WTC11 (cell line): ENCODE results near the gene IL1RAPL2. TPM values are rescaled to one million over a fixed set of nuclear protein-coding genes. Genes with fewer than 3 reads are reported as not detected.

ENCODE experiments used
- ATAC-seq: fragments of 200-7000 bp; cut with Tn5 transposase; 2 replicates; pipeline ENCODE4 v1.10.0; 2021; ENCODE audit warnings: mild to moderate bottlenecking, moderate library complexity
- CTCF ChIA-PET: fragments of 300-600 bp; sonication (Branson Sonifier 250); formaldehyde crosslinking; loops from one replicate; lab custom pipeline; 2021; ENCODE audit warnings: antibody characterized with exemption; lab: Charles Lee
- POLR2A ChIA-PET: fragments of 350-600 bp; sonication (Branson Sonifier 250); formaldehyde crosslinking; loops from one replicate; lab custom pipeline; 2021; ENCODE audit warnings: antibody characterized with exemption; lab: Charles Lee
- DNase-seq: peaks from one replicate; pipeline ENCODE4 v3.0.0; 2021; ENCODE audit warnings: low spot score
- H3K27ac Mint-ChIP-seq: 2 replicates; pipeline ENCODE4 v1.8.0; 2021; ENCODE audit warnings: mixed read lengths
- H3K27me3 Mint-ChIP-seq: 2 replicates; pipeline ENCODE4 v1.8.0; 2021; ENCODE audit warnings: low read depth, mild to moderate bottlenecking, moderate library complexity, mixed read lengths
- H3K36me3 Mint-ChIP-seq: 2 replicates; pipeline ENCODE4 v1.8.0; 2021; ENCODE audit warnings: mixed read lengths
- H3K4me1 Mint-ChIP-seq: 2 replicates; pipeline ENCODE4 v1.8.0; 2022; ENCODE audit warnings: mixed read lengths
- H3K4me3 Mint-ChIP-seq: 2 replicates; pipeline ENCODE4 v1.8.0; 2021; ENCODE audit warnings: mild to moderate bottlenecking, moderate library complexity, mixed read lengths
- H3K9me3 Mint-ChIP-seq: 2 replicates; pipeline ENCODE4 v1.8.0; 2021; ENCODE audit warnings: mixed read lengths
- ATF1 ChIP-seq: sonication (generic); formaldehyde crosslinking; IDR thresholded peaks from 2 replicates; pipeline ENCODE4 v1.8.1; 2023; ENCODE audit warnings: mild to moderate bottlenecking, moderate library complexity, missing genetic modification reagents
- ERG ChIP-seq: fragments of 250-450 bp; sonication (Bioruptor Pico); IDR thresholded peaks from 2 replicates; pipeline ENCODE4 v1.8.0; 2021; ENCODE audit warnings: mild to moderate bottlenecking
- NFYB ChIP-seq: sonication (generic); formaldehyde crosslinking; conservative IDR thresholded peaks from 2 replicates; pipeline ENCODE4 v1.8.0; 2022; ENCODE audit warnings: low read depth, missing genetic modification reagents
- OVOL2 ChIP-seq: fragments of 250-450 bp; sonication (Bioruptor Pico); IDR thresholded peaks from 2 replicates; pipeline ENCODE4 v1.9.0; 2021; ENCODE audit warnings: mild to moderate bottlenecking, borderline replicate concordance
- TCF7 ChIP-seq: sonication (generic); formaldehyde crosslinking; IDR thresholded peaks from 2 replicates; pipeline ENCODE4 v1.8.0; 2022; ENCODE audit warnings: mild to moderate bottlenecking, low read depth, missing genetic modification reagents, moderate library complexity
- TP53 ChIP-seq: sonication (generic); formaldehyde crosslinking; IDR thresholded peaks from 2 replicates; pipeline ENCODE4 v1.8.1; 2023; ENCODE audit warnings: mild to moderate bottlenecking, missing genetic modification reagents
- ZBTB21 ChIP-seq: sonication (generic); formaldehyde crosslinking; IDR thresholded peaks from 2 replicates; pipeline ENCODE4 v1.8.1; 2023; ENCODE audit warnings: mild to moderate bottlenecking, missing genetic modification reagents, borderline replicate concordance
- ZBTB43 ChIP-seq: sonication (generic); formaldehyde crosslinking; IDR thresholded peaks from 2 replicates; pipeline ENCODE4 v1.8.1; 2023; ENCODE audit warnings: mild to moderate bottlenecking, missing genetic modification reagents
- ZNF416 ChIP-seq: fragments of 250-450 bp; sonication (Bioruptor Pico); IDR thresholded peaks from 2 replicates; pipeline ENCODE4 v1.9.0; 2021; ENCODE audit warnings: mild to moderate bottlenecking, inconsistent platforms
- ZNF423 ChIP-seq: fragments of 250-450 bp; sonication (Bioruptor Pico); IDR thresholded peaks from 2 replicates; pipeline ENCODE4 v2.1.2; 2022; ENCODE audit warnings: mild to moderate bottlenecking, moderate library complexity
- total RNA-seq: library from RNA; stranded (reverse); gene quantifications from 3 replicates; pipeline ENCODE4 v1.2.3, GENCODE V29; 2021
- TF ChIP-seq, protein P1 (sequence below): sonication (generic); formaldehyde crosslinking; IDR thresholded peaks from 2 replicates; pipeline ENCODE4 v1.8.1; 2022; ENCODE audit warnings: low read depth, mild to moderate bottlenecking, moderate library complexity, missing genetic modification reagents, borderline replicate concordance
- TF ChIP-seq, protein P2 (sequence below): sonication (generic); formaldehyde crosslinking; conservative IDR thresholded peaks from 2 replicates; pipeline ENCODE4 v1.8.1; 2022; ENCODE audit warnings: mild to moderate bottlenecking, missing genetic modification reagents
- TF ChIP-seq, protein P3 (sequence below): fragments of 250-450 bp; sonication (Bioruptor Pico); conservative IDR thresholded peaks from 2 replicates; pipeline ENCODE4 v1.9.0; 2021; ENCODE audit warnings: mild to moderate bottlenecking
- TF ChIP-seq, protein P4 (sequence below): sonication (generic); formaldehyde crosslinking; conservative IDR thresholded peaks from 2 replicates; pipeline ENCODE4 v1.8.1; 2023; ENCODE audit warnings: mild to moderate bottlenecking, low read depth, missing genetic modification reagents, moderate library complexity
- TF ChIP-seq, protein P5 (sequence below): fragments of 250-450 bp; sonication (Bioruptor Pico); IDR thresholded peaks from 2 replicates; pipeline ENCODE4 v1.9.0; 2021; ENCODE audit warnings: moderate library complexity, mild to moderate bottlenecking, inconsistent platforms, borderline replicate concordance
- TF ChIP-seq, protein P6 (sequence below): fragments of 250-450 bp; sonication (Bioruptor Pico); IDR thresholded peaks from 2 replicates; pipeline ENCODE4 v1.9.0; 2021; ENCODE audit warnings: mild to moderate bottlenecking, borderline replicate concordance
- TF ChIP-seq, protein P7 (sequence below): sonication (generic); formaldehyde crosslinking; IDR thresholded peaks from 2 replicates; pipeline ENCODE4 v1.8.1; 2023; ENCODE audit warnings: mild to moderate bottlenecking, missing genetic modification reagents

IL1RAPL2 gene
- total RNA-seq, 1 experiment from 2014 or later: 0.09 TPM

GRCh38 chrX:105646592-105647372 lies 1080.8 kb downstream of the IL1RAPL2 start (continued):
- TF ChIP-seq ZBTB43 (CRISPR knock-in tag): no peak

DNA sequence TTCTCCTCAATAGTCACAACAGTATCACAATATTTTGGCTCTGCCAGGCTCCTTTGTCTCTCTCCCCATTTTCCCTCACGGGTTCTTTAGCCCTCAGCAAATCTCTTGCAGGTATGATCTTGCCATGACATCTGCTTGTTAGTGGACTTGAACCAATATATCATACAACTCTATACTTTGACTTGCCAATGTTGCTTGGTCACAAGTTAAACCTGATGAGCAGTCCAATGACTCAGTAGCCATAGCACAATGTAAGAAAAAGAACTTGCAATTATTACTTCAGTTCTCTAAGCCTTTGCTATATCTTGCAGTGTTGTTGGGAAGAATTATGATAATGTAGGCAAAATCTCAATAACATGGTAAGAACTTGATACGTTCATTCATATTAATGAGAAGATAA lies 1081.8 kb downstream of the IL1RAPL2 start:
- ChIA-PET CTCF (no interaction called here), POLR2A (no interaction called here)
- H3K4me1 Mint-ChIP-seq: peaks cover 14% of the 10 kb centered on the region
- no peak for ATAC-seq
- no peak overlapping the region for H3K27ac Mint-ChIP-seq
- no peaks in the 10 kb centered on the region for H3K9me3 Mint-ChIP-seq
- H3K27me3 Mint-ChIP-seq: no peaks in the 10 kb centered on the region
- no peak overlapping the region for H3K4me3 Mint-ChIP-seq
- no peak for DNase-seq
- H3K36me3 Mint-ChIP-seq: no peaks in the 10 kb centered on the region
- no peak for TF ChIP-seq ZBTB21 (CRISPR knock-in tag)
- TF ChIP-seq OVOL2 (CRISPR knock-in tag): no peak
- TF ChIP-seq, protein P1, sequence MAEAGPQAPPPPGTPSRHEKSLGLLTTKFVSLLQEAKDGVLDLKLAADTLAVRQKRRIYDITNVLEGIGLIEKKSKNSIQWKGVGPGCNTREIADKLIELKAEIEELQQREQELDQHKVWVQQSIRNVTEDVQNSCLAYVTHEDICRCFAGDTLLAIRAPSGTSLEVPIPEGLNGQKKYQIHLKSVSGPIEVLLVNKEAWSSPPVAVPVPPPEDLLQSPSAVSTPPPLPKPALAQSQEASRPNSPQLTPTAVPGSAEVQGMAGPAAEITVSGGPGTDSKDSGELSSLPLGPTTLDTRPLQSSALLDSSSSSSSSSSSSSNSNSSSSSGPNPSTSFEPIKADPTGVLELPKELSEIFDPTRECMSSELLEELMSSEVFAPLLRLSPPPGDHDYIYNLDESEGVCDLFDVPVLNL (CRISPR knock-in tag): no peak
- TF ChIP-seq, protein P2, sequence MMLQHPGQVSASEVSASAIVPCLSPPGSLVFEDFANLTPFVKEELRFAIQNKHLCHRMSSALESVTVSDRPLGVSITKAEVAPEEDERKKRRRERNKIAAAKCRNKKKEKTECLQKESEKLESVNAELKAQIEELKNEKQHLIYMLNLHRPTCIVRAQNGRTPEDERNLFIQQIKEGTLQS (CRISPR knock-in tag): no peak
- TF ChIP-seq TP53 (CRISPR knock-in tag): no peak
- no peak for TF ChIP-seq ZNF423
- TF ChIP-seq, protein P3, sequence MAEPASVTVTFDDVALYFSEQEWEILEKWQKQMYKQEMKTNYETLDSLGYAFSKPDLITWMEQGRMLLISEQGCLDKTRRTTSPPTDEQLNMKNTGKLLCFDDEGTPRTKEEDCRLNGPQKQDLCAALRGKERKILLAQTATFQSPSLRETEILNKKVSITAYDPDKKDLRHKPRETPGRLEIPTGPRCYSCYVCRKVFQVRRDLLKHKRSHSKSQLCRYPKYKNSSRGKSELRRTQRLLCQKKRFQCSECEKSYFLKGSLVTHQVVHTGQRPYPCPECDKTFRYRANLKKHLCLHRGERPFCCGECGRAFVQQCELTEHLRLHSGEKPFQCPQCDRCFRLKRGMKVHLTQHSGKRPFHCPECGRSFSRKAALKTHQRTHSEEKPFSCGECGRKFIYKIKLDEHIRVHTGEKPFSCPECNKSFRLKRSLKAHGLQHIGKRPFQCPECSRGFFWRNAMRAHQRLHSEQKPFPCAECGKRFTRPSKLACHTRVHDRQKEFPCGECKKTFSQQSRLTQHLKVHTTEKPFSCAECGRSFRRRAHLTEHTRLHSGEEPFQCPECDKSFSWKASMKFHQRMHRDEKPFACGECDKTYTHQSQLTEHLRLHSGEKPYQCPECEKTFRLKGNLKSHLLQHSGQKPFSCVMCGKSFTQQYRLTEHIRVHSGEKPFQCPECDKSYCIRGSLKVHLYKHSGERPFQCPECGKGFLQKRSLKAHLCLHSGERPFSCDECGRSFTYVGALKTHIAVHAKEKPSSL (CRISPR knock-in tag): no peak
- TF ChIP-seq, protein P4, sequence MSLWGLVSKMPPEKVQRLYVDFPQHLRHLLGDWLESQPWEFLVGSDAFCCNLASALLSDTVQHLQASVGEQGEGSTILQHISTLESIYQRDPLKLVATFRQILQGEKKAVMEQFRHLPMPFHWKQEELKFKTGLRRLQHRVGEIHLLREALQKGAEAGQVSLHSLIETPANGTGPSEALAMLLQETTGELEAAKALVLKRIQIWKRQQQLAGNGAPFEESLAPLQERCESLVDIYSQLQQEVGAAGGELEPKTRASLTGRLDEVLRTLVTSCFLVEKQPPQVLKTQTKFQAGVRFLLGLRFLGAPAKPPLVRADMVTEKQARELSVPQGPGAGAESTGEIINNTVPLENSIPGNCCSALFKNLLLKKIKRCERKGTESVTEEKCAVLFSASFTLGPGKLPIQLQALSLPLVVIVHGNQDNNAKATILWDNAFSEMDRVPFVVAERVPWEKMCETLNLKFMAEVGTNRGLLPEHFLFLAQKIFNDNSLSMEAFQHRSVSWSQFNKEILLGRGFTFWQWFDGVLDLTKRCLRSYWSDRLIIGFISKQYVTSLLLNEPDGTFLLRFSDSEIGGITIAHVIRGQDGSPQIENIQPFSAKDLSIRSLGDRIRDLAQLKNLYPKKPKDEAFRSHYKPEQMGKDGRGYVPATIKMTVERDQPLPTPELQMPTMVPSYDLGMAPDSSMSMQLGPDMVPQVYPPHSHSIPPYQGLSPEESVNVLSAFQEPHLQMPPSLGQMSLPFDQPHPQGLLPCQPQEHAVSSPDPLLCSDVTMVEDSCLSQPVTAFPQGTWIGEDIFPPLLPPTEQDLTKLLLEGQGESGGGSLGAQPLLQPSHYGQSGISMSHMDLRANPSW: no peak
- TF ChIP-seq ZNF416 (CRISPR knock-in tag): no peak
- TF ChIP-seq NFYB (CRISPR knock-in tag): no peak
- no peak for TF ChIP-seq ERG (CRISPR knock-in tag)
- TF ChIP-seq, protein P5, sequence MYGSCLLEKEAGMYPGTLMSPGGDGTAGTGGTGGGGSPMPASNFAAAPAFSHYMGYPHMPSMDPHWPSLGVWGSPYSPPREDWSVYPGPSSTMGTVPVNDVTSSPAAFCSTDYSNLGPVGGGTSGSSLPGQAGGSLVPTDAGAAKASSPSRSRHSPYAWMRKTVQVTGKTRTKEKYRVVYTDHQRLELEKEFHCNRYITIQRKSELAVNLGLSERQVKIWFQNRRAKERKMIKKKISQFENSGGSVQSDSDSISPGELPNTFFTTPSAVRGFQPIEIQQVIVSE: no peak
- no peak for TF ChIP-seq TCF7
- TF ChIP-seq ATF1 (CRISPR knock-in tag): no peak
- TF ChIP-seq, protein P6, sequence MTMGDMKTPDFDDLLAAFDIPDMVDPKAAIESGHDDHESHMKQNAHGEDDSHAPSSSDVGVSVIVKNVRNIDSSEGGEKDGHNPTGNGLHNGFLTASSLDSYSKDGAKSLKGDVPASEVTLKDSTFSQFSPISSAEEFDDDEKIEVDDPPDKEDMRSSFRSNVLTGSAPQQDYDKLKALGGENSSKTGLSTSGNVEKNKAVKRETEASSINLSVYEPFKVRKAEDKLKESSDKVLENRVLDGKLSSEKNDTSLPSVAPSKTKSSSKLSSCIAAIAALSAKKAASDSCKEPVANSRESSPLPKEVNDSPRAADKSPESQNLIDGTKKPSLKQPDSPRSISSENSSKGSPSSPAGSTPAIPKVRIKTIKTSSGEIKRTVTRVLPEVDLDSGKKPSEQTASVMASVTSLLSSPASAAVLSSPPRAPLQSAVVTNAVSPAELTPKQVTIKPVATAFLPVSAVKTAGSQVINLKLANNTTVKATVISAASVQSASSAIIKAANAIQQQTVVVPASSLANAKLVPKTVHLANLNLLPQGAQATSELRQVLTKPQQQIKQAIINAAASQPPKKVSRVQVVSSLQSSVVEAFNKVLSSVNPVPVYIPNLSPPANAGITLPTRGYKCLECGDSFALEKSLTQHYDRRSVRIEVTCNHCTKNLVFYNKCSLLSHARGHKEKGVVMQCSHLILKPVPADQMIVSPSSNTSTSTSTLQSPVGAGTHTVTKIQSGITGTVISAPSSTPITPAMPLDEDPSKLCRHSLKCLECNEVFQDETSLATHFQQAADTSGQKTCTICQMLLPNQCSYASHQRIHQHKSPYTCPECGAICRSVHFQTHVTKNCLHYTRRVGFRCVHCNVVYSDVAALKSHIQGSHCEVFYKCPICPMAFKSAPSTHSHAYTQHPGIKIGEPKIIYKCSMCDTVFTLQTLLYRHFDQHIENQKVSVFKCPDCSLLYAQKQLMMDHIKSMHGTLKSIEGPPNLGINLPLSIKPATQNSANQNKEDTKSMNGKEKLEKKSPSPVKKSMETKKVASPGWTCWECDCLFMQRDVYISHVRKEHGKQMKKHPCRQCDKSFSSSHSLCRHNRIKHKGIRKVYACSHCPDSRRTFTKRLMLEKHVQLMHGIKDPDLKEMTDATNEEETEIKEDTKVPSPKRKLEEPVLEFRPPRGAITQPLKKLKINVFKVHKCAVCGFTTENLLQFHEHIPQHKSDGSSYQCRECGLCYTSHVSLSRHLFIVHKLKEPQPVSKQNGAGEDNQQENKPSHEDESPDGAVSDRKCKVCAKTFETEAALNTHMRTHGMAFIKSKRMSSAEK (CRISPR knock-in tag): no peak
- TF ChIP-seq, protein P7, sequence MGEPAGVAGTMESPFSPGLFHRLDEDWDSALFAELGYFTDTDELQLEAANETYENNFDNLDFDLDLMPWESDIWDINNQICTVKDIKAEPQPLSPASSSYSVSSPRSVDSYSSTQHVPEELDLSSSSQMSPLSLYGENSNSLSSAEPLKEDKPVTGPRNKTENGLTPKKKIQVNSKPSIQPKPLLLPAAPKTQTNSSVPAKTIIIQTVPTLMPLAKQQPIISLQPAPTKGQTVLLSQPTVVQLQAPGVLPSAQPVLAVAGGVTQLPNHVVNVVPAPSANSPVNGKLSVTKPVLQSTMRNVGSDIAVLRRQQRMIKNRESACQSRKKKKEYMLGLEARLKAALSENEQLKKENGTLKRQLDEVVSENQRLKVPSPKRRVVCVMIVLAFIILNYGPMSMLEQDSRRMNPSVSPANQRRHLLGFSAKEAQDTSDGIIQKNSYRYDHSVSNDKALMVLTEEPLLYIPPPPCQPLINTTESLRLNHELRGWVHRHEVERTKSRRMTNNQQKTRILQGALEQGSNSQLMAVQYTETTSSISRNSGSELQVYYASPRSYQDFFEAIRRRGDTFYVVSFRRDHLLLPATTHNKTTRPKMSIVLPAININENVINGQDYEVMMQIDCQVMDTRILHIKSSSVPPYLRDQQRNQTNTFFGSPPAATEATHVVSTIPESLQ (CRISPR knock-in tag): no peak
